Activated CD4-positive, alpha-beta memory T cell treated with anti-CD3 and anti-CD28 coated beads for 36 hours (primary cell): Measurements from ENCODE around the gene FAM3D. TPM values are rescaled to one million over a fixed set of nuclear protein-coding genes. Genes with fewer than 3 reads are reported as not detected.

Experiments used
- CTCF ChIA-PET: fragments of 350-600 bp; sonication (Branson Sonifier 250); formaldehyde crosslinking; loops from one replicate; lab custom pipeline; 2021; ENCODE audit warnings: antibody characterized with exemption, inconsistent platforms; lab: Charles Lee
- POLR2A ChIA-PET: fragments of 350-600 bp; sonication (Branson Sonifier 250); formaldehyde crosslinking; loops from one replicate; lab custom pipeline; 2021; ENCODE audit warnings: antibody characterized with exemption; lab: Charles Lee
- DNase-seq: peaks from one replicate; pipeline ENCODE4 v3.0.0-alpha.2; 2020
- H3K27ac Mint-ChIP-seq: one replicate; pipeline ENCODE4 v1.8.0; 2021; ENCODE audit warnings: mixed read lengths
- H3K27me3 Mint-ChIP-seq: one replicate; pipeline ENCODE4 v1.8.0; 2021; ENCODE audit warnings: mixed read lengths
- H3K36me3 Mint-ChIP-seq: one replicate; pipeline ENCODE4 v1.8.0; 2021; ENCODE audit warnings: mixed read lengths
- H3K4me1 Mint-ChIP-seq: one replicate; pipeline ENCODE4 v1.8.0; 2021; ENCODE audit warnings: low read depth, mixed read lengths
- H3K4me3 Mint-ChIP-seq: one replicate; pipeline ENCODE4 v1.8.0; 2021; ENCODE audit warnings: mild to moderate bottlenecking, mixed read lengths
- H3K9me3 Mint-ChIP-seq: one replicate; pipeline ENCODE4 v1.8.0; 2021; ENCODE audit warnings: mixed read lengths
- intact Hi-C: fragments of 100-400 bp; cut with micrococcal nuclease; formaldehyde crosslinking; loops from one replicate; pipeline ENCODE4 v1.15.1; 2023
- total RNA-seq, 2 experiments: library from RNA; stranded (reverse); gene quantifications; one replicate each; pipeline ENCODE4 v1.2.3, GENCODE V29; 2021

FAM3D gene
- total RNA-seq, 2 experiments from 2014 or later = not detected

DNA sequence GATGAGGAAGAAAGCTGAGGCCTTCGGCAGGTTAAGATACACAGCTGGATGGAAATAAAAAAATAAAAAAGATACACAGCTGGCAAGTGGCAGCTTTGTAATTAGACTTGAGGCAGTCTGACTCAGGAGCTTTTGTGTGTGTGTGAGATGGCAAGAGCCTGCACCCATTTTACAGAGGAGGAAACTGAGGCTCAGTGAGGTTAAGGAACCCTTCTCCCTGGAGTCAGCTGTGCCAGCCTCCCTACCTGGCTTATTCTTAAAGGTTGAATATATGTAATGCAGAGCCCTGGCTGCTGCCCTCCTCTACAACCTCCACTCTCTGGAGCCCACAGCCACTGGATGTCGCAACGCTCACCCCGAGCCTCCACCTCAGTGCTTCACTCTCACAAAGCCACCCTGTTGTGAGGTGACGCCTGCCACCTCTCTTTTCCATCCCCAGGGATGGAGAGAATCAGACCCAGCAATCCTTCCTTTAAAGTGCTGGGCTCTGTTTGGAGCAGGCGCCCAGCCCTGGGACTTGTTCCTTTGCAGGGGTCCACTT is 68.7 kb downstream of the FAM3D start:
- H3K9me3 Mint-ChIP-seq = no peaks in the 10 kb centered on the region
- no peak for DNase-seq
- ChIA-PET POLR2A (no interaction called here), CTCF (interaction anchor here (1.0 to 1.3 kb wide), 2 partner anchors 12 to 29 kb away, joined by 3 read pairs; no protein-coding TSS in a partner anchor)
- no peak overlapping the region for H3K4me3 Mint-ChIP-seq
- H3K27me3 Mint-ChIP-seq = peaks cover 13% of the 10 kb centered on the region
- H3K36me3 Mint-ChIP-seq = no peaks in the 10 kb centered on the region
- H3K4me1 Mint-ChIP-seq = no peaks in the 10 kb centered on the region
- intact Hi-C loops = no loop called here
- no peak overlapping the region for H3K27ac Mint-ChIP-seq

- ChIA-PET POLR2A (no interaction called here), CTCF (interaction anchor here (1.0 to 1.3 kb wide), 2 partner anchors 12 to 28 kb away, joined by 3 read pairs; no protein-coding TSS in a partner anchor)
- DNase-seq = no peak
- intact Hi-C loops = no loop called here
- Mint-ChIP-seq H3K27ac (no peak overlapping the region), H3K9me3 (no peaks in the 10 kb centered on the region), H3K4me1 (no peaks in the 10 kb centered on the region), H3K27me3 (peaks cover 9% of the 10 kb centered on the region), H3K36me3 (no peaks in the 10 kb centered on the region), H3K4me3 (no peak overlapping the region)
Measured at GRCh38 chr3:58596834-58597518, 69.6 kb downstream of the FAM3D start.

DNA sequence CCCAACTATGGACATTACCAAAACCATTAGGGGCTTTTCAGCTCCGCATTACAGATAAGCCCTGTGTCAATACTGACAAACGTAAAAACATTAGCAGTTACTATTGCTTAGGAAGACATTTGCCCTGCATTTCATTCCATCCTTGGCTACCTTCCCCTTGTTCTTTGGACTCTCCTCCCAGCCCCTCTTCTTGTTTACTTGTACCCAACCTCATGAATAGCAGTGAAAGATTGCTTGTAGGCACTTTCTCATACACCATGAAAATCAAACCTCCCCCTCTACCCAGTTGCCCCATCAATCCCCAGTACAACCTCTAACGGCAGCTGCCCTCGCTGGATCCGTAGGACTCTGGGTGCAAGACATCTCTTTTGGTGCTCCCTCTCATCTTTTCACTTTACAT is 72.5 kb downstream of the FAM3D start:
- Mint-ChIP-seq H3K4me3 (no peak overlapping the region), H3K36me3 (no peaks in the 10 kb centered on the region), H3K9me3 (no peaks in the 10 kb centered on the region), H3K27ac (no peak overlapping the region), H3K4me1 (no peaks in the 10 kb centered on the region), H3K27me3 (peaks cover 6% of the 10 kb centered on the region)
- intact Hi-C loops = no loop called here
- no peak for DNase-seq
- POLR2A ChIA-PET = no interaction called here
- CTCF ChIA-PET = no interaction called here

DNA sequence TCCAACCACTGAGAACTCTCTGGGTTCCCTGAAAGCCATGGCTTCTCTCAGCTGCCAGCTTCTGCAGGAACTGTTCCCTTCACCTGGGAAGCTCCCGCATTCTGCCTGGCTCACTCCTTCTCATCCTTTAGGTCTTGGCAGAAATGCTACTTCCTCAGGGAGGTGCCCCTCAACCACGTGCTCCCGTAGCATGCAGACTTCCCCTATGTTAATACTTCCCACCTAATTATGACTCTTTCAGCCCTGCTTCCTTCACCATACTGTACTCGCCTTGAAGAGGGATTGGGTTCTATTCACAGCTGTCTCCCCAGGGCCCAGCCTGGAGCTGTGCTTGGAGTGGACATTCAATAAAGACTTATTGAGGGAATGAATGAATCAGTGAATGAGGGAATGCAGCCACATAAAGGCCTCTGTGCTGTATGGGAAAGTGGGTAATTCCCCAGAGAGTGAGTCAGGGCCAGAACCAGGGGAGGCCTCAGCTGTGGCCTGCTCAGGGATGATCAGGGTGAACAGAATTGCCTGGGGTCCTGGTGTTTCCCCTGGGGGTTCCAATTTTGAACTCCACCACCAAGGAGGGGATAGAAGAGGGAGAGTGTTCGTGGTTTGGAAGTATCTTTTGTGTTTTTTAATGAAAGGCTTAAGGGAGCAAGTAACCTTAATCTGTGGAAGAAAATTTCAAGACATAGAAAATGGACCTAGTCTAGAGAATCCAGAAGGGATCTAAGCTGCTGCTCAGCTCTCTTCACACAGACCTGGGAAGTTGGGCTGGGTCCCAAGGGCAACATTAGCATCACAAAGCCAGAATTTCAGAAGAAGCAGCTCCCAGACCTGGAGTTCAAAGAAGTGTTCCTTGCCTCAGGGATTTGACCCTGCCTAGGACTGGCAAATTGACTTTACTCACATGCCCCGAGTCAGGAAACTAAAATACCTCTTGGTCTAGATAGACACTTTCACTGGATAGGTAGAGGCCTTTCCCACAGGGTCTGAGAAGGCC is 74.8 kb downstream of the FAM3D start:
- intact Hi-C loops = no loop called here
- Mint-ChIP-seq H3K4me3 (no peak overlapping the region), H3K27ac (no peak overlapping the region), H3K36me3 (no peaks in the 10 kb centered on the region), H3K9me3 (no peaks in the 10 kb centered on the region), H3K4me1 (no peaks in the 10 kb centered on the region), H3K27me3 (peaks cover 14% of the 10 kb centered on the region)
- no peak for DNase-seq
- CTCF ChIA-PET = interaction anchor here (1.0 to 1.5 kb wide), 2 partner anchors 22 to 38 kb away, joined by 3 read pairs; no protein-coding TSS in a partner anchor
- POLR2A ChIA-PET = no interaction called here

DNA sequence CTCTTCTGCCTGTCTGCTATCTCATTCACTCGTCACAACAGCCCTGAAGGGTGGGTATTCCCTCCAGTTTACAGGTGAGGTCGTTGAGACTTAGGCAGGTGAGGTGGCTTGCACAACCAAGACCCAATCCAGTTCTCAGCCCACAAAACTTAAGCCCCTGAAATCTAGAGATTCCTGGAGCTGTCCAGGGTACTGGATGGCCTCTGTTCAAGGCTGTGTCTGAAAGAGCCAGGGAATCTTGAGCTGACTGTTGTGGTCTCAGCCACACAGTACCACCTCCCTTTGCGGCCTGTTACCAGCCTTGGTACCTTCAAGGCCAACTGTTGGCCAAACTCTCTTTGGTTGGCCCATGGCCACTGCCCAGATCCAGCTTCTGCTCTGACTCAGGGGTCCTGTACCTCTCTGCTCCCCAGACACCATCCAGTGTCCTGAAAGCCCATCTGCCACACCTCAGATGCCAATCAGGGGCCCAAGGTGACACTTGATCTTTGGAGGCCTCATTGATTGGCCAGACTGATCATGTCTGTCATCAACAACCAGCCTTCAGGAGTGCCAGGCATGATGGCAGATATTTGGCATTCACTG is 78.5 kb downstream of the FAM3D start:
- Mint-ChIP-seq H3K4me1 (peaks cover 12% of the 10 kb centered on the region), H3K27me3 (peaks cover 33% of the 10 kb centered on the region), H3K9me3 (no peaks in the 10 kb centered on the region), H3K27ac (no peak overlapping the region), H3K4me3 (no peak overlapping the region), H3K36me3 (no peaks in the 10 kb centered on the region)
- ChIA-PET POLR2A (no interaction called here), CTCF (interaction anchor here (1.3 kb wide), 1 partner anchor 43 kb away, joined by 3 read pairs; no protein-coding TSS in a partner anchor)
- intact Hi-C loops = no loop called here
- DNase-seq = no peak

- Mint-ChIP-seq H3K27me3 (peaks cover 33% of the 10 kb centered on the region), H3K4me1 (peaks cover 12% of the 10 kb centered on the region), H3K36me3 (no peaks in the 10 kb centered on the region), H3K27ac (no peak overlapping the region), H3K4me3 (no peak overlapping the region), H3K9me3 (no peaks in the 10 kb centered on the region)
- CTCF ChIA-PET = interaction anchor here (3.7 kb wide), 1 partner anchor 18 kb away, joined by 29 read pairs; no protein-coding TSS in a partner anchor
- DNase-seq = no peak
- intact Hi-C loops = no loop called here
- POLR2A ChIA-PET = no interaction called here
Measured at GRCh38 chr3:58586776-58587192, 79.8 kb downstream of the FAM3D start.

- Mint-ChIP-seq H3K27ac (no peak overlapping the region), H3K4me1 (peaks cover 12% of the 10 kb centered on the region), H3K27me3 (peaks cover 31% of the 10 kb centered on the region), H3K9me3 (no peaks in the 10 kb centered on the region), H3K4me3 (peak overlapping the region; percentile 78), H3K36me3 (no peaks in the 10 kb centered on the region)
- intact Hi-C loops = loop anchor here (2.0 kb wide), 1 partner anchor 17 kb away; no protein-coding TSS in a partner anchor
- POLR2A ChIA-PET = interaction anchor here (0.6 kb wide), 1 partner anchor 1087 kb away, joined by 3 read pairs; no protein-coding TSS in a partner anchor
- no peak for DNase-seq
- CTCF ChIA-PET = interaction anchor here (0.7 to 3.7 kb wide), 13 partner anchors 11 to 1377 kb away, joined by 3 to 29 read pairs (median 3); partner anchors contain the start of gene HTD2
Measured at GRCh38 chr3:58585994-58586393, 80.6 kb downstream of the FAM3D start.

DNA sequence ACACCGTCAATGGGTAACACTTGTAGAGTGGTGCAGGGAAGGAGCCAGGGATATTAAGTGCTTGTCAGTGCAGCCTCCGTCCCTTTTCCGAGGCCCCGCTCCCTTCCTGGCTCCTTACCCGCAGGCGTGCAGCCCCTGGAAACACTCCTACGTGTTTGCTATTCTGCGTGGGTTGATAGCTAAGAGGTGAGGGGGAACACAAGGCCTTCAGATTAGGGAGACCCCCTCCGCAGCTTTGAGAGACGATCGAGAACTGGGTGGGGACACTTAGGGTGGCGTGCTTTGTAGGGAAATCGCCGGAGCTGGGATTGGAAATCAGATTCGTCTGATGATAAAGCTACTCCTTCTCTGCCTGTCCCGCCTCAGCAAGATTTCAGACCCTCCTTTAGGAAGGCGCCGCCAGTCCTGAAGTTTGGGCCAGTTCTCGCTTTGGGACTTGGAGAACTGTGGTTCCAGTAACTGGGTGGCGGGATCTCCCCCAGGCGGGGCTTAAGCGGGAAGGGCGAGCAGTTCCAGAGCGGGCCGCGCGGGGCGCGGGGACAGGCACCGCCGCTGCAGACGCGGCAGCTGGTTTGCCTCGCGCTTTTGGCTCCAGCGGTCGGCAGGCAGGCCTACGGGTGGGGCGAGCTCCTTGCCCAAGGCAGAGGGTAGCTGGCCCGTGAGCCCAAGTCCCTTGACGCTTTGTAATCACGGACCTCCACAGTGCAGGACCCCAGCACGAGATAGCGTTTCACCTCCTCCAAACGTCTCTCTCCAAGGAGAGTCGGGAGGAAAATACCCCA is 81.4 kb downstream of the FAM3D start:
- CTCF ChIA-PET = interaction anchor here (0.7 to 3.7 kb wide), 15 partner anchors 12 to 1377 kb away, joined by 3 to 29 read pairs (median 3); partner anchors contain the start of gene HTD2
- H3K4me1 Mint-ChIP-seq = peaks cover 12% of the 10 kb centered on the region
- H3K27me3 Mint-ChIP-seq = peaks cover 29% of the 10 kb centered on the region

GRCh38 chr3:58584690-58585004 is 81.9 kb downstream of the FAM3D start:
- H3K36me3 Mint-ChIP-seq = no peaks in the 10 kb centered on the region
- intact Hi-C loops = loop anchor here (2.0 kb wide), 1 partner anchor 16 kb away; no protein-coding TSS in a partner anchor
- H3K27me3 Mint-ChIP-seq = peaks cover 28% of the 10 kb centered on the region
- peak overlapping the region; percentile 78 for H3K4me3 Mint-ChIP-seq
- no peak for DNase-seq
- ChIA-PET POLR2A (no interaction called here), CTCF (interaction anchor here (0.8 to 3.7 kb wide), 9 partner anchors 11 to 278 kb away, joined by 3 to 29 read pairs (median 4); partner anchors contain the start of gene HTD2)
- H3K9me3 Mint-ChIP-seq = no peaks in the 10 kb centered on the region
- peaks cover 12% of the 10 kb centered on the region for H3K4me1 Mint-ChIP-seq
- H3K27ac Mint-ChIP-seq = no peak overlapping the region

More for the DNA sequence above, 81.4 kb downstream of the FAM3D start:
- POLR2A ChIA-PET = interaction anchor here (0.6 kb wide), 1 partner anchor 1088 kb away, joined by 3 read pairs; no protein-coding TSS in a partner anchor
- Mint-ChIP-seq H3K36me3 (no peaks in the 10 kb centered on the region), H3K4me3 (peak overlapping the region; percentile 78), H3K9me3 (no peaks in the 10 kb centered on the region), H3K27ac (no peak overlapping the region)
- intact Hi-C loops = loop anchor here (2.0 kb wide), 1 partner anchor 16 kb away; no protein-coding TSS in a partner anchor
- DNase-seq = peak; percentile 78
